ENCODE data around the gene ADAM12. TPM values are rescaled to one million over a fixed set of nuclear protein-coding genes. Genes with fewer than 3 reads are reported as not detected.

Gene ADAM12
- polyA plus RNA-seq, 1 of the 3 experiments (the other 2 are of a cell fraction): 25.0 TPM

DNA sequence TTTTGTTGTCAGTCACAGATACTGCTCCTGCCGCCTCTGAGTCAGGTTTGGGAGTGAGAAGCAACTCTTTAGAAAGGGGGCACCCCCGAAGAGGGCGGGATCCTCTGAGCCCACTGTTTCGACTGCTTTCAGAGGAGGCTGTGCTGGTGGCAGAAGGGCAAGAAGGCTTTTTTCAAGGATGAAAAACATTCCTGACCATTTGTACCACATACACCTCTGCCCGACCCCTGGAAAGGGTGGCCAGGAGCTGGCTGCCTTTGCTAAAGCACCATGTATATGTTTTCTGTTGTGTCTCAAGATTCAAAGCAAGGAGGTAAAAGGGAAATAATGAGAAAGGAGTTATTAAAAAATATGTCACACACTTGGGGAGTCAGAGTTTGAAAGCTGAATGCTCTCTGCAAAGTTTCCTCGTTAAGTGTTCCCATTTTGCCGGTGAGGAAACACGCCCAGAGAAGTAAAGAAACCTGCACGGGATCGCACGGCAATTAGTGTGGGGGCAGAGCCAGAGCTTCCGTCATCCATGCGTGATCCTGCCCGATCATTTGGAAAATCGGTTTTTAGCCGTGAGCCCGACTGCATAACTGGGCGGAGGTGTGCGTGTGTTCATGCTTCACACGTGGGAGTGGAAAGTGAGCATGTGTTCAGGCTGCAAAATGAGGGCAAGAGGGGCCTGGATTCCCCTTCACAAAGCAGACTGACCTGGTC is 163.2 kb downstream of the ADAM12 start:
- WGBS (ENCODE audit: low lambda C conversion rate): 93% methylated on average over 20 of the region's 20 CpGs
- Histone ChIP-seq H2AFZ (ENCODE audit: low read depth) (no peak overlapping the region), H3K27ac (ENCODE audit: low read depth in 2 of 2, low read length in 1 of 2) (no peak overlapping the region), H3F3A (replicated peaks; ENCODE audit: insufficient read depth) (peaks cover 2% of the 10 kb centered on the region), H3K36me3 (replicated peaks in 1 of 2; ENCODE audit: control insufficient read depth in 1 of 2, insufficient read depth in 2 of 2, low read length in 1 of 2) (no peaks in the 10 kb centered on the region), H3K9me2 (no peaks in the 10 kb centered on the region), H3K4me1 (ENCODE audit: control insufficient read depth in 1 of 2, insufficient read depth in 2 of 2, low read depth in 1 of 2, low read length in 1 of 2) (peaks cover 7 to 13% of the 10 kb centered on the region in 2 experiments; a peak in 1 of 4 replicates), H3K79me2 (ENCODE audit: insufficient read depth) (no peaks in the 10 kb centered on the region), H4K20me1 (ENCODE audit: insufficient read depth) (no peaks in the 10 kb centered on the region), H3K4me3 (ENCODE audit: low read depth in 2 of 2, low read length in 1 of 2) (no peak overlapping the region), H3K9ac (no peak overlapping the region), H3K4me2 (no peak overlapping the region), H3K27me3 (ENCODE audit: insufficient read depth) (no peaks in the 10 kb centered on the region), H3K9me3 (no peaks in the 10 kb centered on the region)
- no peak for TF ChIP-seq GATA2 (CRISPR knock-in tag; IDR thresholded peaks at IDR 0.05)
- TF ChIP-seq FOXM1 (IDR thresholded peaks at IDR 0.05; ENCODE audit: low read depth): no peak
- ChIA-PET POLR2A (no interaction called here), CTCF (interaction anchor here (0.9 to 2.5 kb wide), 6 partner anchors 11 to 226 kb away, joined by 3 to 8 read pairs (median 3); no protein-coding TSS in a partner anchor)
- no peak for DNase-seq

DNA sequence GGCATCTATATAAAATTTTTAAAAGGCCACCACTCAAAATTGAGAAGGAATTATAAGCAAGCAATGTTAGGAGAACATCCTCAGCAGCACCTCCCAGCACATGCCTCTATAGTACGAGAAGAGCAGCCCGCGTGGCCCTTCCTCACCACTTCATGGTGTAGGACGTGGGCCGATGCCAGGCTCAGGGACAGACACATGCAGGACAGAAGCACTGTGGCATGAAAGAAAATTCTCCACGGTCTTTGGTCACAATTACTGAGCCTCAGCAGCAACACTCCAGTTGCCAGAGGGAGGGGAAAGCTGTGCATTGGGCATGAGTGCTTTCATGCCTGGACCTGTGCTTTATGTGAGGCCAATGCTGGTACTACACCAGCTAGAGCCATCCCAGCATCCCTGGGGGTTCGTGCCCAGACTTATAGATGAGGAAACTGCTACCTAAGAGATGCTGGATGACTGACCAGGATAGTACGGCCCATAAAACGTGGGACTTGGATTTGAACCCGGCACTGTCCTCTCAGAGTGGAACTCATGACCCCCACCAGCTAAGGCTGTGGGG is 164.7 kb downstream of the ADAM12 start:
- 93% methylated on average over 6 of the region's 10 CpGs for WGBS (ENCODE audit: low lambda C conversion rate)
- CTCF ChIA-PET: interaction anchor here (0.9 to 2.5 kb wide), 2 partner anchors 33 to 164 kb away, joined by 3 to 8 read pairs; no protein-coding TSS in a partner anchor
- Histone ChIP-seq H2AFZ (ENCODE audit: low read depth) (no peak overlapping the region), H3K36me3 (replicated peaks in 1 of 2; ENCODE audit: control insufficient read depth in 1 of 2, insufficient read depth in 2 of 2, low read length in 1 of 2) (no peaks in the 10 kb centered on the region), H4K20me1 (ENCODE audit: insufficient read depth) (no peaks in the 10 kb centered on the region), H3F3A (replicated peaks; ENCODE audit: insufficient read depth) (peaks cover 9% of the 10 kb centered on the region), H3K4me2 (no peak overlapping the region), H3K9ac (peak overlapping the region; percentile 4; the same call in 1 of the 2 replicates), H3K79me2 (ENCODE audit: insufficient read depth) (no peaks in the 10 kb centered on the region), H3K4me3 (ENCODE audit: low read depth in 2 of 2, low read length in 1 of 2) (no peak overlapping the region), H3K27me3 (ENCODE audit: insufficient read depth) (no peaks in the 10 kb centered on the region), H3K4me1 (ENCODE audit: control insufficient read depth in 1 of 2, insufficient read depth in 2 of 2, low read depth in 1 of 2, low read length in 1 of 2) (peaks cover 3 to 12% of the 10 kb centered on the region in 2 experiments; a peak in 1 of 4 replicates), H3K9me3 (no peaks in the 10 kb centered on the region), H3K27ac (ENCODE audit: low read depth in 2 of 2, low read length in 1 of 2) (peak overlapping the region in 1 of 2 experiments; percentile 65; a peak in 2 of 4 replicates), H3K9me2 (no peaks in the 10 kb centered on the region)
- POLR2A ChIA-PET: no interaction called here
- DNase-seq: no peak
- TF ChIP-seq, protein P1, sequence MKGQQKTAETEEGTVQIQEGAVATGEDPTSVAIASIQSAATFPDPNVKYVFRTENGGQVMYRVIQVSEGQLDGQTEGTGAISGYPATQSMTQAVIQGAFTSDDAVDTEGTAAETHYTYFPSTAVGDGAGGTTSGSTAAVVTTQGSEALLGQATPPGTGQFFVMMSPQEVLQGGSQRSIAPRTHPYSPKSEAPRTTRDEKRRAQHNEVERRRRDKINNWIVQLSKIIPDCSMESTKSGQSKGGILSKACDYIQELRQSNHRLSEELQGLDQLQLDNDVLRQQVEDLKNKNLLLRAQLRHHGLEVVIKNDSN (IDR thresholded peaks at IDR 0.05; ENCODE audit: borderline replicate concordance, low read depth): no peak
- TF ChIP-seq EP300 (IDR thresholded peaks at IDR 0.05; ENCODE audit: borderline replicate concordance in 1 of 2, low read depth in 1 of 2, low read length in 1 of 2) (no peak), MEF2A (IDR thresholded peaks at IDR 0.05; ENCODE audit: borderline replicate concordance, low read depth) (no peak), NRF1 (IDR thresholded peaks at IDR 0.05; ENCODE audit: low read depth, low read length) (no peak), TCF12 (IDR thresholded peaks at IDR 0.05) (no peak), GABPA (IDR thresholded peaks at IDR 0.05; ENCODE audit: low read depth) (no peak), RCOR1 (IDR thresholded peaks at IDR 0.05; ENCODE audit: low read length) (no peak), YY1 (IDR thresholded peaks at IDR 0.05; ENCODE audit: low read depth) (no peak), TEAD4 (IDR thresholded peaks at IDR 0.05; ENCODE audit: borderline replicate concordance, insufficient read depth) (no peak), NFIC (IDR thresholded peaks at IDR 0.05; ENCODE audit: borderline replicate concordance) (no peak), EZH2phosphoT487 (IDR thresholded peaks at IDR 0.05; ENCODE audit: borderline replicate concordance, low read depth) (no peak), POLR2AphosphoS5 (IDR thresholded peaks at IDR 0.05; ENCODE audit: low read depth, low read length) (no peak), FOSL2 (IDR thresholded peaks at IDR 0.05; ENCODE audit: borderline replicate concordance, low read depth) (no peak)
- TF ChIP-seq, protein P2, sequence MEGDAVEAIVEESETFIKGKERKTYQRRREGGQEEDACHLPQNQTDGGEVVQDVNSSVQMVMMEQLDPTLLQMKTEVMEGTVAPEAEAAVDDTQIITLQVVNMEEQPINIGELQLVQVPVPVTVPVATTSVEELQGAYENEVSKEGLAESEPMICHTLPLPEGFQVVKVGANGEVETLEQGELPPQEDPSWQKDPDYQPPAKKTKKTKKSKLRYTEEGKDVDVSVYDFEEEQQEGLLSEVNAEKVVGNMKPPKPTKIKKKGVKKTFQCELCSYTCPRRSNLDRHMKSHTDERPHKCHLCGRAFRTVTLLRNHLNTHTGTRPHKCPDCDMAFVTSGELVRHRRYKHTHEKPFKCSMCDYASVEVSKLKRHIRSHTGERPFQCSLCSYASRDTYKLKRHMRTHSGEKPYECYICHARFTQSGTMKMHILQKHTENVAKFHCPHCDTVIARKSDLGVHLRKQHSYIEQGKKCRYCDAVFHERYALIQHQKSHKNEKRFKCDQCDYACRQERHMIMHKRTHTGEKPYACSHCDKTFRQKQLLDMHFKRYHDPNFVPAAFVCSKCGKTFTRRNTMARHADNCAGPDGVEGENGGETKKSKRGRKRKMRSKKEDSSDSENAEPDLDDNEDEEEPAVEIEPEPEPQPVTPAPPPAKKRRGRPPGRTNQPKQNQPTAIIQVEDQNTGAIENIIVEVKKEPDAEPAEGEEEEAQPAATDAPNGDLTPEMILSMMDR (IDR thresholded peaks at IDR 0.05): no peak
- TF ChIP-seq, protein P3, sequence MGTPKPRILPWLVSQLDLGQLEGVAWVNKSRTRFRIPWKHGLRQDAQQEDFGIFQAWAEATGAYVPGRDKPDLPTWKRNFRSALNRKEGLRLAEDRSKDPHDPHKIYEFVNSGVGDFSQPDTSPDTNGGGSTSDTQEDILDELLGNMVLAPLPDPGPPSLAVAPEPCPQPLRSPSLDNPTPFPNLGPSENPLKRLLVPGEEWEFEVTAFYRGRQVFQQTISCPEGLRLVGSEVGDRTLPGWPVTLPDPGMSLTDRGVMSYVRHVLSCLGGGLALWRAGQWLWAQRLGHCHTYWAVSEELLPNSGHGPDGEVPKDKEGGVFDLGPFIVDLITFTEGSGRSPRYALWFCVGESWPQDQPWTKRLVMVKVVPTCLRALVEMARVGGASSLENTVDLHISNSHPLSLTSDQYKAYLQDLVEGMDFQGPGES (IDR thresholded peaks at IDR 0.05; ENCODE audit: low read depth, low read length): no peak
- TF ChIP-seq, protein P4, sequence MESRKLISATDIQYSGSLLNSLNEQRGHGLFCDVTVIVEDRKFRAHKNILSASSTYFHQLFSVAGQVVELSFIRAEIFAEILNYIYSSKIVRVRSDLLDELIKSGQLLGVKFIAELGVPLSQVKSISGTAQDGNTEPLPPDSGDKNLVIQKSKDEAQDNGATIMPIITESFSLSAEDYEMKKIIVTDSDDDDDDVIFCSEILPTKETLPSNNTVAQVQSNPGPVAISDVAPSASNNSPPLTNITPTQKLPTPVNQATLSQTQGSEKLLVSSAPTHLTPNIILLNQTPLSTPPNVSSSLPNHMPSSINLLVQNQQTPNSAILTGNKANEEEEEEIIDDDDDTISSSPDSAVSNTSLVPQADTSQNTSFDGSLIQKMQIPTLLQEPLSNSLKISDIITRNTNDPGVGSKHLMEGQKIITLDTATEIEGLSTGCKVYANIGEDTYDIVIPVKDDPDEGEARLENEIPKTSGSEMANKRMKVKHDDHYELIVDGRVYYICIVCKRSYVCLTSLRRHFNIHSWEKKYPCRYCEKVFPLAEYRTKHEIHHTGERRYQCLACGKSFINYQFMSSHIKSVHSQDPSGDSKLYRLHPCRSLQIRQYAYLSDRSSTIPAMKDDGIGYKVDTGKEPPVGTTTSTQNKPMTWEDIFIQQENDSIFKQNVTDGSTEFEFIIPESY (IDR thresholded peaks at IDR 0.05; ENCODE audit: borderline replicate concordance, low read depth): no peak

Measured in SK-N-SH (cell line).